ENCODE data around the gene POLR2E. TPM values are rescaled to one million over a fixed set of nuclear protein-coding genes. Genes with fewer than 3 reads are reported as not detected.
A peak's percentile ranks its signal among the peaks of the same experiment; 100 is the strongest.

The POLR2E gene
- total and polyA plus RNA-seq, 10 of the 15 experiments (the other 5 are each of a cell fraction or from before 2014, with no cell fraction given) = 4.0 to 487 (median 200) TPM

- Histone ChIP-seq H3K4me1 (ENCODE audit: control insufficient read depth, insufficient read depth, low read length) (no peaks in the 10 kb centered on the region), H3K4me2 (ENCODE audit: control insufficient read depth, insufficient read depth) (no peak overlapping the region), H3K4me3 (no peak overlapping the region), H3K27ac (ENCODE audit: control insufficient read depth, insufficient read depth) (no peak overlapping the region), H3K9me3 (replicated peaks; ENCODE audit: control insufficient read depth, insufficient read depth, low read length) (no peaks in the 10 kb centered on the region; the same call in 2 of the 3 replicates), H2AFZ (ENCODE audit: control insufficient read depth, low read depth, low read length) (no peak overlapping the region), H4K20me1 (ENCODE audit: control insufficient read depth, insufficient read depth) (no peaks in the 10 kb centered on the region), H3K36me3 (ENCODE audit: control insufficient read depth in 2 of 2, insufficient read depth in 2 of 2, low read length in 1 of 2) (peaks cover 7 to 10% of the 10 kb centered on the region in 2 experiments), H3K79me2 (ENCODE audit: control insufficient read depth, insufficient read depth, low read length) (no peaks in the 10 kb centered on the region), H3K27me3 (replicated peaks in 1 of 2; ENCODE audit: control insufficient read depth in 2 of 2, insufficient read depth in 2 of 2, low read length in 1 of 2) (no peaks in the 10 kb centered on the region), H3K9ac (ENCODE audit: control insufficient read depth, insufficient read depth, low read length) (no peak overlapping the region)
- no TSS peak for BruUV-seq (replicated peaks)
- 79% methylated on average over 4 of the region's 5 CpGs for WGBS (ENCODE audit: insufficient coverage, insufficient replicate concordance, low lambda C conversion rate, missing lambda C conversion rate)
- intact Hi-C loops (cut with micrococcal nuclease; ENCODE audit: unreplicated experiment) = no loop called here
- in situ Hi-C loops (cut with MboI) = no loop called here
- TF ChIP-seq PAX5 (IDR thresholded peaks at IDR 0.05; ENCODE audit: borderline replicate concordance, low read depth, low read length) (no peak), STAT3 (IDR thresholded peaks at IDR 0.05; ENCODE audit: low read depth, low read length) (no peak), RB1 (IDR thresholded peaks at IDR 0.05; ENCODE audit: borderline replicate concordance) (no peak), HDAC6 (IDR thresholded peaks at IDR 0.05; ENCODE audit: unreplicated experiment) (no peak), EED (IDR thresholded peaks at IDR 0.05; ENCODE audit: low read depth) (no peak), BMI1 (IDR thresholded peaks at IDR 0.05; ENCODE audit: borderline replicate concordance) (no peak), HDGF (IDR thresholded peaks at IDR 0.05) (no peak), CHD2 (IDR thresholded peaks at IDR 0.05; ENCODE audit: borderline replicate concordance, low read depth, low read length) (no peak), RELA (IDR thresholded peaks at IDR 0.05; ENCODE audit: borderline replicate concordance, partially characterized antibody) (no peak), RFX5 (IDR thresholded peaks at IDR 0.05; ENCODE audit: low read depth, low read length) (no peak), DPF2 (IDR thresholded peaks at IDR 0.05) (no peak), SMC3 (IDR thresholded peaks at IDR 0.05; ENCODE audit: borderline replicate concordance, low read length) (no peak), YBX1 (IDR thresholded peaks at IDR 0.05) (no peak), SPI1 (IDR thresholded peaks at IDR 0.05; ENCODE audit: borderline replicate concordance, insufficient read depth, low read depth, low read length) (no peak), MYB (IDR thresholded peaks at IDR 0.05; ENCODE audit: borderline replicate concordance, low read depth, low read length) (no peak), ESRRA (IDR thresholded peaks at IDR 0.05; ENCODE audit: low read length) (no peak), CBFB (IDR thresholded peaks at IDR 0.05; ENCODE audit: low read depth) (no peak), KDM1A (IDR thresholded peaks at IDR 0.05; ENCODE audit: borderline replicate concordance) (no peak)
- TF ChIP-seq, protein P1, sequence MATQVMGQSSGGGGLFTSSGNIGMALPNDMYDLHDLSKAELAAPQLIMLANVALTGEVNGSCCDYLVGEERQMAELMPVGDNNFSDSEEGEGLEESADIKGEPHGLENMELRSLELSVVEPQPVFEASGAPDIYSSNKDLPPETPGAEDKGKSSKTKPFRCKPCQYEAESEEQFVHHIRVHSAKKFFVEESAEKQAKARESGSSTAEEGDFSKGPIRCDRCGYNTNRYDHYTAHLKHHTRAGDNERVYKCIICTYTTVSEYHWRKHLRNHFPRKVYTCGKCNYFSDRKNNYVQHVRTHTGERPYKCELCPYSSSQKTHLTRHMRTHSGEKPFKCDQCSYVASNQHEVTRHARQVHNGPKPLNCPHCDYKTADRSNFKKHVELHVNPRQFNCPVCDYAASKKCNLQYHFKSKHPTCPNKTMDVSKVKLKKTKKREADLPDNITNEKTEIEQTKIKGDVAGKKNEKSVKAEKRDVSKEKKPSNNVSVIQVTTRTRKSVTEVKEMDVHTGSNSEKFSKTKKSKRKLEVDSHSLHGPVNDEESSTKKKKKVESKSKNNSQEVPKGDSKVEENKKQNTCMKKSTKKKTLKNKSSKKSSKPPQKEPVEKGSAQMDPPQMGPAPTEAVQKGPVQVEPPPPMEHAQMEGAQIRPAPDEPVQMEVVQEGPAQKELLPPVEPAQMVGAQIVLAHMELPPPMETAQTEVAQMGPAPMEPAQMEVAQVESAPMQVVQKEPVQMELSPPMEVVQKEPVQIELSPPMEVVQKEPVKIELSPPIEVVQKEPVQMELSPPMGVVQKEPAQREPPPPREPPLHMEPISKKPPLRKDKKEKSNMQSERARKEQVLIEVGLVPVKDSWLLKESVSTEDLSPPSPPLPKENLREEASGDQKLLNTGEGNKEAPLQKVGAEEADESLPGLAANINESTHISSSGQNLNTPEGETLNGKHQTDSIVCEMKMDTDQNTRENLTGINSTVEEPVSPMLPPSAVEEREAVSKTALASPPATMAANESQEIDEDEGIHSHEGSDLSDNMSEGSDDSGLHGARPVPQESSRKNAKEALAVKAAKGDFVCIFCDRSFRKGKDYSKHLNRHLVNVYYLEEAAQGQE (IDR thresholded peaks at IDR 0.05; ENCODE audit: low read depth, low read length) = no peak
- TF ChIP-seq, protein P2, sequence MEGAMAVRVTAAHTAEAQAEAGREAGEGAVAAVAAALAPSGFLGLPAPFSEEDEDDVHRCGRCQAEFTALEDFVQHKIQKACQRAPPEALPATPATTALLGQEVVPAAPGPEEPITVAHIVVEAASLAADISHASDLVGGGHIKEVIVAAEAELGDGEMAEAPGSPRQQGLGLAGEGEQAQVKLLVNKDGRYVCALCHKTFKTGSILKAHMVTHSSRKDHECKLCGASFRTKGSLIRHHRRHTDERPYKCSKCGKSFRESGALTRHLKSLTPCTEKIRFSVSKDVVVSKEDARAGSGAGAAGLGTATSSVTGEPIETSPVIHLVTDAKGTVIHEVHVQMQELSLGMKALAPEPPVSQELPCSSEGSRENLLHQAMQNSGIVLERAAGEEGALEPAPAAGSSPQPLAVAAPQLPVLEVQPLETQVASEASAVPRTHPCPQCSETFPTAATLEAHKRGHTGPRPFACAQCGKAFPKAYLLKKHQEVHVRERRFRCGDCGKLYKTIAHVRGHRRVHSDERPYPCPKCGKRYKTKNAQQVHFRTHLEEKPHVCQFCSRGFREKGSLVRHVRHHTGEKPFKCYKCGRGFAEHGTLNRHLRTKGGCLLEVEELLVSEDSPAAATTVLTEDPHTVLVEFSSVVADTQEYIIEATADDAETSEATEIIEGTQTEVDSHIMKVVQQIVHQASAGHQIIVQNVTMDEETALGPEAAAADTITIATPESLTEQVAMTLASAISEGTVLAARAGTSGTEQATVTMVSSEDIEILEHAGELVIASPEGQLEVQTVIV (IDR thresholded peaks at IDR 0.05; ENCODE audit: borderline replicate concordance, partially characterized antibody) = no peak
- RAD21 ChIA-PET (ENCODE audit: unreplicated experiment) = no interaction called here
- CTCF ChIA-PET = no interaction called here
- ATAC-seq (no peak), DNase-seq (ENCODE audit: low read depth, low spot score) (no peak), FAIRE-seq (peak; percentile 88)
- POLR2A ChIA-PET = no interaction called here
- SMC1A ChIA-PET (ENCODE audit: uncharacterized antibody, unreplicated experiment) = no interaction called here
Observed at GRCh38 chr19:1141944-1142343, 46.8 kb upstream of the POLR2E start.

Measured in GM12878 (cell line).